Sigmoid colon (tissue), 7 donors: ENCODE results near the gene MAD2L1. TPM values are rescaled to one million over a fixed set of nuclear protein-coding genes. Genes with fewer than 3 reads are reported as not detected.

Experiments used
- DNase-seq: peaks from one replicate; pipeline ENCODE4 v3.0.0-alpha.2; 2019
- H3K27ac ChIP-seq, 4 donors: fragments of 200-600 bp; sonication (generic); one replicate each; pipeline ENCODE4 v1.5.1; 2016 to 2019; ENCODE audit warnings: mild to moderate bottlenecking in 1 of 4
- H3K27me3 ChIP-seq, 3 donors: fragments of 200-600 bp; sonication (generic); one replicate each; pipeline ENCODE4 v1.5.1; 2019; ENCODE audit warnings: mild to moderate bottlenecking in 1 of 3
- H3K36me3 ChIP-seq, 4 donors: fragments of 200-600 bp; sonication (generic); one replicate each; pipeline ENCODE4 v1.5.1; 2016 to 2019
- H3K4me1 ChIP-seq, 4 donors: fragments of 200-600 bp; sonication (generic); one replicate each; pipeline ENCODE4 v1.5.1; 2017 to 2019
- H3K4me3 ChIP-seq, 4 donors: fragments of 200-600 bp; sonication (generic); one replicate each; pipeline ENCODE4 v1.5.1; 2017 to 2019; ENCODE audit warnings: mild to moderate bottlenecking in 2 of 4, moderate library complexity in 1 of 4
- H3K9me3 ChIP-seq, 4 donors: fragments of 200-600 bp in 3 of 4; sonication (generic) in 3 of 4; one replicate each; pipeline versions ENCODE4 v1.5.1 to v1.6.1; 2013 to 2019
- CTCF ChIP-seq, 4 experiments: fragments of 450-650 bp in 3 of 4; fragments of 200-600 bp in 1 of 4; IDR thresholded peaks; one replicate each; pipeline ENCODE4 v1.5.1; 2016 to 2019; ENCODE audit warnings: antibody characterized with exemption in 4 of 4, mild to moderate bottlenecking in 3 of 4, moderate library complexity in 2 of 4
- EP300 ChIP-seq, 4 donors: sonication (generic); formaldehyde crosslinking; IDR thresholded peaks; one replicate each; pipeline ENCODE4 v1.6.1; 2017; ENCODE audit warnings: antibody characterized with exemption in 4 of 4
- POLR2A ChIP-seq, 2 donors: fragments of 450-650 bp; IDR thresholded peaks; one replicate each; pipeline ENCODE4 v1.6.1; 2016; ENCODE audit warnings: antibody characterized with exemption in 2 of 2, mild to moderate bottlenecking in 2 of 2, moderate library complexity in 2 of 2
- POLR2AphosphoS5 ChIP-seq, 4 donors: sonication (generic); formaldehyde crosslinking; IDR thresholded peaks; one replicate each; pipeline ENCODE4 v1.6.1; 2017; ENCODE audit warnings: antibody characterized with exemption in 4 of 4
- WGBS, 2 donors: extraction: QIAGEN DNeasy Blood & Tissue Kit; methylation state at CpG; one replicate each; pipeline ENCODE4 v1.1.7; 2013; 5-methylcytosine and 5-hydroxymethylcytosine counted together
- intact Hi-C: fragments of 100-400 bp; cut with DNase I; formaldehyde crosslinking; loops from one replicate; pipeline ENCODE4 v1.15.1; 2023
- polyA plus RNA-seq, 3 donors: library from polyadenylated mRNA; stranded (reverse); fragments of 200-250 nt; gene quantifications; one replicate each; pipeline ENCODE4 v1.2.3, GENCODE V29; 2013
- total RNA-seq, 4 donors: library from RNA; depleted of rRNA; stranded (reverse); fragments of >200 nt; gene quantifications; one replicate each; pipeline ENCODE4 v1.1.0, GENCODE V29; 2016
- donor health status: healthy with polysubstance abuse.
- donor health status: Bipolar disorder and iron deficiency.
- donor health status: healthy.

Gene MAD2L1
- total and polyA plus RNA-seq, 7 donors = 0.95 to 28.7 (median 2.1) TPM

DNA sequence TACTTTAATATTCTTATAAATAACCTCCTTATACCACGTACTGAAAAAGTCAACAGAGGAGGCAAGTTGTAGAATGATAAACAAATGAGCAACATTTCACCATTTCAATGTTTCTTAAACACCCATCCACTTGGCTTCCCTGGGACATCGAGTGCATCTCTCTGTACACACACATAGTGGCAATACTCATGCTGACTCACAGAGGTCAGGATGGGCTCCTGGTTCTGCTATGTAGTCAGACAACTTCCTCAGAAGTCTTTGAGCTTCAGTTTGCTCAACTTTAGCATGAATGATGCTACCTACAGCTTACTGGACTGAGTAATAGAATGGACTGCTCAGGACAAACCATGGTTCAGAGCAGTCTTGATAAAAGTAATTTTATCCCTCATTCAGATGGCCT, 56.9 kb downstream of the MAD2L1 start:
- H3K4me1 ChIP-seq = peaks cover 0 to 17% (median 13%) of the 10 kb centered on the region in 4 donors
- intact Hi-C loops = no loop called here
- 50 to 74% methylated on average over 2 of the region's 2 CpGs for WGBS, 2 donors
- TF ChIP-seq EP300 (IDR thresholded peaks at IDR 0.05) (no peak), CTCF (IDR thresholded peaks at IDR 0.05) (no peak), POLR2A (IDR thresholded peaks at IDR 0.05) (no peak), POLR2AphosphoS5 (IDR thresholded peaks at IDR 0.05) (no peak)
- no peaks in the 10 kb centered on the region for H3K27me3 ChIP-seq
- no peak overlapping the region for H3K4me3 ChIP-seq
- H3K9me3 ChIP-seq = no peaks in the 10 kb centered on the region
- H3K36me3 ChIP-seq = no peaks in the 10 kb centered on the region
- H3K27ac ChIP-seq = no peak overlapping the region
- no peak for DNase-seq

DNA sequence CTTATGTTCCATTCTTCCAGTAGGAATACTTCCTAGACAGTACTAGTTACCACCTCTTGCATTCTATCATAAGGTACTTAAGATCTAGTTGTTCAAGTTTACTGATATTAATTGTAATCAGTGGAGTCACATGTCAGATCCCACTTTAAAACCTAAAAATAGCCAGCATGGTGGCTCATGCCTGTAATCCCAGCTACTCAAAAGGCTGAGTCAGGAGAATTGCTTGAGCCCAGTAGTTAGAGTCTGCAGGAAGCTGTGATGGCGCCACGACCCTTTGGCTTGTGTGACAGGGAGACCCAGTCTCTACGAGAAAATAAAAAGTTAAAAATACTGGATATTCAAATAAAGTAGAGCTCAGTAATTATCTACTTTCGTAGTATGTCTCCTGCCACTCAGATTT, 57.7 kb downstream of the MAD2L1 start:
- 93 to 96% methylated on average over 4 of the region's 4 CpGs for WGBS, 2 donors
- Histone ChIP-seq H3K4me1 (peaks cover 0 to 17% (median 13%) of the 10 kb centered on the region in 4 donors), H3K27me3 (no peaks in the 10 kb centered on the region), H3K4me3 (no peak overlapping the region), H3K36me3 (no peaks in the 10 kb centered on the region), H3K27ac (no peak overlapping the region), H3K9me3 (no peaks in the 10 kb centered on the region)
- no peak for TF ChIP-seq POLR2AphosphoS5 (IDR thresholded peaks at IDR 0.05)
- no peak for TF ChIP-seq CTCF (IDR thresholded peaks at IDR 0.05)
- no peak for TF ChIP-seq POLR2A (IDR thresholded peaks at IDR 0.05)
- TF ChIP-seq EP300 (IDR thresholded peaks at IDR 0.05) = no peak
- intact Hi-C loops = no loop called here
- no peak for DNase-seq

GRCh38 chr4:120007896-120008436, 58.7 kb downstream of the MAD2L1 start:
- TF ChIP-seq CTCF (IDR thresholded peaks at IDR 0.05) = no peak
- TF ChIP-seq POLR2AphosphoS5 (IDR thresholded peaks at IDR 0.05) = no peak
- Histone ChIP-seq H3K4me1 (peaks cover 0 to 17% (median 13%) of the 10 kb centered on the region in 4 donors), H3K4me3 (no peak overlapping the region), H3K36me3 (no peaks in the 10 kb centered on the region), H3K27ac (peak overlapping the region in 2 of 4 donors; percentile 9 to 13), H3K9me3 (no peaks in the 10 kb centered on the region), H3K27me3 (no peaks in the 10 kb centered on the region)
- DNase-seq = no peak
- WGBS, 2 donors = 75 to 89% methylated on average over 5 of the region's 5 CpGs
- intact Hi-C loops = no loop called here

GRCh38 chr4:120007191-120007871, 59.3 kb downstream of the MAD2L1 start:
- Histone ChIP-seq H3K4me1 (peaks cover 0 to 17% (median 13%) of the 10 kb centered on the region in 4 donors), H3K27ac (peak overlapping the region in 3 of 4 donors; percentile 9 to 24 (median 13)), H3K4me3 (no peak overlapping the region), H3K36me3 (no peaks in the 10 kb centered on the region), H3K27me3 (no peaks in the 10 kb centered on the region), H3K9me3 (no peaks in the 10 kb centered on the region)
- whole genome bisulfite sequencing, 2 donors = 50 to 61% methylated on average over 5 of the region's 5 CpGs
- no peak for DNase-seq
- TF ChIP-seq CTCF (IDR thresholded peaks at IDR 0.05) (no peak), EP300 (IDR thresholded peaks at IDR 0.05) (no peak), POLR2AphosphoS5 (IDR thresholded peaks at IDR 0.05) (no peak), POLR2A (IDR thresholded peaks at IDR 0.05) (no peak)
- intact Hi-C loops = no loop called here
